ENCODE data around the gene TMC6. TPM values are rescaled to one million over a fixed set of nuclear protein-coding genes. Genes with fewer than 3 reads are reported as not detected.

TMC6 gene
- total and polyA plus RNA-seq, 2 of the 13 experiments (the other 11 are each of a cell fraction or from before 2014, with no cell fraction given): 48.4 to 99.1 TPM

- TF ChIP-seq SP2 (CRISPR knock-in tag; IDR thresholded peaks at IDR 0.05) (no peak), PPARG (CRISPR knock-in tag; conservative IDR thresholded peaks at IDR 0.05) (0 out of 2 replicates have a peak, but pooled peaks have one; percentile 50), ZNF737 (CRISPR knock-in tag; IDR thresholded peaks at IDR 0.05; ENCODE audit: borderline replicate concordance) (no peak), ZNF251 (CRISPR knock-in tag; IDR thresholded peaks at IDR 0.05) (no peak), ZBTB20 (CRISPR knock-in tag; IDR thresholded peaks at IDR 0.05; ENCODE audit: borderline replicate concordance, low read depth) (no peak), ASH2L (IDR thresholded peaks at IDR 0.05; ENCODE audit: insufficient read length, low read depth, low read length) (peak; percentile 16), DMTF1 (CRISPR knock-in tag; IDR thresholded peaks at IDR 0.05) (no peak), ZNF431 (CRISPR knock-in tag; IDR thresholded peaks at IDR 0.05; ENCODE audit: borderline replicate concordance, low read depth) (peak; percentile 78), POGK (CRISPR knock-in tag; conservative IDR thresholded peaks at IDR 0.05) (no peak; the same call in 1 of the 2 replicates), ZNF564 (CRISPR knock-in tag; IDR thresholded peaks at IDR 0.05) (no peak), CAMTA2 (CRISPR knock-in tag; IDR thresholded peaks at IDR 0.05; ENCODE audit: borderline replicate concordance) (no peak), NPAS2 (CRISPR knock-in tag; IDR thresholded peaks at IDR 0.05; ENCODE audit: borderline replicate concordance) (no peak), ARNT2 (CRISPR knock-in tag; IDR thresholded peaks at IDR 0.05; ENCODE audit: low read depth) (peak; percentile 78; the same call in 1 of the 2 replicates), CEBPB (IDR thresholded peaks at IDR 0.05; ENCODE audit: borderline replicate concordance, low read depth, low read length) (no peak), ZNF562 (CRISPR knock-in tag; IDR thresholded peaks at IDR 0.05; ENCODE audit: borderline replicate concordance) (no peak), SALL1 (CRISPR knock-in tag; IDR thresholded peaks at IDR 0.05) (peak; percentile 83), ZNF652 (CRISPR knock-in tag; IDR thresholded peaks at IDR 0.05; ENCODE audit: borderline replicate concordance, low read depth) (no peak), ZNF362 (CRISPR knock-in tag; IDR thresholded peaks at IDR 0.05; ENCODE audit: borderline replicate concordance) (no peak)
- TF ChIP-seq, protein P1, sequence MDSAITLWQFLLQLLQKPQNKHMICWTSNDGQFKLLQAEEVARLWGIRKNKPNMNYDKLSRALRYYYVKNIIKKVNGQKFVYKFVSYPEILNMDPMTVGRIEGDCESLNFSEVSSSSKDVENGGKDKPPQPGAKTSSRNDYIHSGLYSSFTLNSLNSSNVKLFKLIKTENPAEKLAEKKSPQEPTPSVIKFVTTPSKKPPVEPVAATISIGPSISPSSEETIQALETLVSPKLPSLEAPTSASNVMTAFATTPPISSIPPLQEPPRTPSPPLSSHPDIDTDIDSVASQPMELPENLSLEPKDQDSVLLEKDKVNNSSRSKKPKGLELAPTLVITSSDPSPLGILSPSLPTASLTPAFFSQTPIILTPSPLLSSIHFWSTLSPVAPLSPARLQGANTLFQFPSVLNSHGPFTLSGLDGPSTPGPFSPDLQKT (CRISPR knock-in tag; IDR thresholded peaks at IDR 0.05; ENCODE audit: borderline replicate concordance): peak; percentile 12; the same call in 1 of the 2 replicates
Measured at GRCh38 chr17:78168242-78168902, 39.8 kb upstream of the TMC6 start, which contains the start of gene SYNGR2 (continued).

Measured in HepG2 (cell line).